Natural killer cell (primary cell): Measurements from ENCODE around the gene TMEM242. TPM values are rescaled to one million over a fixed set of nuclear protein-coding genes. Genes with fewer than 3 reads are reported as not detected.

Experiments used
- ATAC-seq, 3 donors: fragments of 150-1000 bp in 2 of 3; fragments of 200-7000 bp in 1 of 3; cut with Tn5 transposase; 1 replicate in 1 of 3; 2 replicates in 2 of 3; pipeline ENCODE4 v1.10.0; 2021; ENCODE audit warnings: mild to moderate bottlenecking in 2 of 3, moderate library complexity in 2 of 3
- DNase-seq, 2 donors: peaks; one replicate each; pipeline versions ENCODE4 v3.0.0 to v3.0.0-alpha.2; 2013 to 2021; ENCODE audit warnings: mixed read lengths in 1 of 2
- H3K27ac ChIP-seq: one replicate; pipeline ENCODE4 v1.5.1; 2013; ENCODE audit warnings: mild to moderate bottlenecking, low read length
- H3K27me3 ChIP-seq: one replicate; pipeline ENCODE4 v1.6.1; 2013; ENCODE audit warnings: low read length; ENCODE audit not compliant: control insufficient read depth, insufficient read depth
- H3K36me3 ChIP-seq: one replicate; pipeline ENCODE4 v1.6.1; 2013; ENCODE audit warnings: low read length; ENCODE audit not compliant: control insufficient read depth, insufficient read depth
- H3K4me1 ChIP-seq: one replicate; pipeline ENCODE4 v1.6.1; 2013; ENCODE audit warnings: low read length; ENCODE audit not compliant: control insufficient read depth, insufficient read depth
- H3K4me3 ChIP-seq: one replicate; pipeline ENCODE4 v1.5.1; 2013; ENCODE audit warnings: low read length
- H3K9me3 ChIP-seq: one replicate; pipeline ENCODE4 v1.6.1; 2013; ENCODE audit warnings: low read length; ENCODE audit not compliant: control insufficient read depth, insufficient read depth
- H3K27ac Mint-ChIP-seq, 2 donors: one replicate each; pipeline ENCODE4 v1.8.0; 2022; ENCODE audit warnings: mild to moderate bottlenecking in 2 of 2, mixed read lengths in 2 of 2, moderate library complexity in 1 of 2
- H3K27me3 Mint-ChIP-seq, 2 donors: one replicate each; pipeline ENCODE4 v1.8.0; 2022; ENCODE audit warnings: low read depth in 2 of 2, mixed read lengths in 2 of 2
- H3K36me3 Mint-ChIP-seq: one replicate; pipeline ENCODE4 v1.8.0; 2022; ENCODE audit warnings: mixed read lengths
- H3K4me1 Mint-ChIP-seq, 2 donors: one replicate each; pipeline ENCODE4 v1.8.0; 2022; ENCODE audit warnings: mixed read lengths in 2 of 2
- H3K4me3 Mint-ChIP-seq: one replicate; pipeline ENCODE4 v1.8.0; 2022; ENCODE audit warnings: mild to moderate bottlenecking, moderate library complexity, mixed read lengths
- H3K9me3 Mint-ChIP-seq, 2 donors: one replicate each; pipeline ENCODE4 v1.8.0; 2022; ENCODE audit warnings: mixed read lengths in 2 of 2
- WGBS: methylation state at CpG from one replicate; pipeline ENCODE4 v1.1.7; 2013; ENCODE audit warnings: missing lambda C conversion rate; ENCODE audit not compliant: insufficient coverage; 5-methylcytosine and 5-hydroxymethylcytosine counted together
- intact Hi-C: fragments of 100-400 bp; cut with micrococcal nuclease; formaldehyde crosslinking; loops from one replicate; pipeline ENCODE4 v1.14.2; 2022
- total RNA-seq, 4 donors: library from RNA; stranded (reverse); fragments of 120-200 nt in 1 of 4; gene quantifications; one replicate each; pipeline versions ENCODE4 v1.2.3 to v1.2.4, GENCODE V29; 2013 to 2022
- TF ChIP-seq, protein P1 (sequence below): fragments of 200-600 bp; IDR thresholded peaks from one replicate; pipeline ENCODE4 v1.8.0; 2022; ENCODE audit warnings: antibody characterized with exemption

The TMEM242 gene
- total RNA-seq, 3 donors from 2014 or later (not counting 1 experiment from before 2014, with no cell fraction given), result 18.5 to 24.8 (median 19.8) TPM

DNA sequence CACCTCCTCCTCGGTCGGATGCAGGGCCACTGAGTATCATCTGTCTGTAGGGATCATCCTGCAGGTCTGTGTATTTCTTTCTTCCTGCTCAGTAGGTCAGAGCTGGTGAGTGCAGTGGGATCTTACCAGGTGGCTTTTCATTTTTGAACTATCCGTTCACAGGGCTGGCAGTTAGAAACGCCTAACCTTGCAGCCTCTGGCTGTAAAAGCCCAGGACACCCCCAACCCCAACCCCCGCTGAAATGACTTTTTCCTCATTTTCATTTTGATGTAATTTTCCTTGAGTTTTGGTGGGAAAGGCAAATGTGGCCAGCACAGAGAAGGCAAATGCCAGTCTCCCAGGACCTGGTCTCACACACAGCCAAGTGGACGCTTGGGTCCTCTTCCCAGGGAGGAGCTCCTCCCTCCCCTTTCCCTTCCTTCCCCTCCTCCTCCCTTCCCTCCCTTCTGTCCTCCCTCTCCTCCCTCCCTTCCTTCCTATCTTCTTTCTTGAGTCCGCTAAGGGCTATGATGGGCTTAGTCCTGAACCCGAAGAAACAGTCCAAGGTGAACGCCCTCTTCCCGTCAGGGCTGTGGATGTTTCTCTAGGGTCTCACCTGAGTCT is 36.0 kb downstream of the TMEM242 start:
- Mint-ChIP-seq H3K27me3 (peaks cover 0 to 3% of the 10 kb centered on the region in 2 donors), H3K9me3 (no peaks in the 10 kb centered on the region), H3K4me3 (no peak overlapping the region), H3K27ac (no peak overlapping the region), H3K36me3 (no peaks in the 10 kb centered on the region), H3K4me1 (no peaks in the 10 kb centered on the region)
- H3K36me3 ChIP-seq, result peaks cover 15% of the 10 kb centered on the region
- H3K9me3 ChIP-seq, result no peaks in the 10 kb centered on the region
- intact Hi-C loops, result no loop called here
- no peak for DNase-seq
- ATAC-seq, result no peak
- TF ChIP-seq, protein P1, sequence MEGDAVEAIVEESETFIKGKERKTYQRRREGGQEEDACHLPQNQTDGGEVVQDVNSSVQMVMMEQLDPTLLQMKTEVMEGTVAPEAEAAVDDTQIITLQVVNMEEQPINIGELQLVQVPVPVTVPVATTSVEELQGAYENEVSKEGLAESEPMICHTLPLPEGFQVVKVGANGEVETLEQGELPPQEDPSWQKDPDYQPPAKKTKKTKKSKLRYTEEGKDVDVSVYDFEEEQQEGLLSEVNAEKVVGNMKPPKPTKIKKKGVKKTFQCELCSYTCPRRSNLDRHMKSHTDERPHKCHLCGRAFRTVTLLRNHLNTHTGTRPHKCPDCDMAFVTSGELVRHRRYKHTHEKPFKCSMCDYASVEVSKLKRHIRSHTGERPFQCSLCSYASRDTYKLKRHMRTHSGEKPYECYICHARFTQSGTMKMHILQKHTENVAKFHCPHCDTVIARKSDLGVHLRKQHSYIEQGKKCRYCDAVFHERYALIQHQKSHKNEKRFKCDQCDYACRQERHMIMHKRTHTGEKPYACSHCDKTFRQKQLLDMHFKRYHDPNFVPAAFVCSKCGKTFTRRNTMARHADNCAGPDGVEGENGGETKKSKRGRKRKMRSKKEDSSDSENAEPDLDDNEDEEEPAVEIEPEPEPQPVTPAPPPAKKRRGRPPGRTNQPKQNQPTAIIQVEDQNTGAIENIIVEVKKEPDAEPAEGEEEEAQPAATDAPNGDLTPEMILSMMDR, result no peak
- H3K4me3 ChIP-seq, result no peak overlapping the region
- WGBS, result 92% methylated on average over 9 of the region's 10 CpGs
- H3K27ac ChIP-seq, result no peak overlapping the region
- H3K27me3 ChIP-seq, result no peaks in the 10 kb centered on the region
- no peaks in the 10 kb centered on the region for H3K4me1 ChIP-seq

DNA sequence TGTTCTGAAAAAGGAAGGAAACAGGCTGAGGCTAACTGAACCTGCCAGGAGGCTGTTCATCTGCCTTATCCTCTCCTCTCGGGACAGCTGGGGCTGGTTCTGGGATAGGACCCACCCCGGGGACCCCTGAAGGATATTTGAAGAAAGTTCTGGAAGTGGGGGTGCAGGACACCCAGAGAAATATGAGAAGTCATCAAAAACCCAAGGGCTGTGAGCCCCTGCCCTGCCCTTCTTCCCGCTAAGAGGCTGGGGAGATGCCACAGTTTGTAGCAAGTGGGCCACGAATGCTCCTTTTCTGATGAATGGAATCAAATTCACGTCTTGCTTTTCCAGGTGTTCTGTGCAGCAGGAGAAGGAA is 37.9 kb downstream of the TMEM242 start:
- ATAC-seq (no peak), DNase-seq (no peak)
- no peak overlapping the region for H3K4me3 ChIP-seq
- H3K27me3 ChIP-seq, result no peaks in the 10 kb centered on the region
- 73% methylated on average over 5 of the region's 5 CpGs for WGBS
- Mint-ChIP-seq H3K36me3 (no peaks in the 10 kb centered on the region), H3K27me3 (peaks cover 0 to 3% of the 10 kb centered on the region in 2 donors), H3K4me1 (no peaks in the 10 kb centered on the region), H3K9me3 (no peaks in the 10 kb centered on the region), H3K4me3 (no peak overlapping the region), H3K27ac (no peak overlapping the region)
- intact Hi-C loops, result no loop called here
- TF ChIP-seq, protein P1, result no peak
- peaks cover 5% of the 10 kb centered on the region for H3K36me3 ChIP-seq
- no peaks in the 10 kb centered on the region for H3K9me3 ChIP-seq
- H3K27ac ChIP-seq, result no peak overlapping the region
- H3K4me1 ChIP-seq, result no peaks in the 10 kb centered on the region

DNA sequence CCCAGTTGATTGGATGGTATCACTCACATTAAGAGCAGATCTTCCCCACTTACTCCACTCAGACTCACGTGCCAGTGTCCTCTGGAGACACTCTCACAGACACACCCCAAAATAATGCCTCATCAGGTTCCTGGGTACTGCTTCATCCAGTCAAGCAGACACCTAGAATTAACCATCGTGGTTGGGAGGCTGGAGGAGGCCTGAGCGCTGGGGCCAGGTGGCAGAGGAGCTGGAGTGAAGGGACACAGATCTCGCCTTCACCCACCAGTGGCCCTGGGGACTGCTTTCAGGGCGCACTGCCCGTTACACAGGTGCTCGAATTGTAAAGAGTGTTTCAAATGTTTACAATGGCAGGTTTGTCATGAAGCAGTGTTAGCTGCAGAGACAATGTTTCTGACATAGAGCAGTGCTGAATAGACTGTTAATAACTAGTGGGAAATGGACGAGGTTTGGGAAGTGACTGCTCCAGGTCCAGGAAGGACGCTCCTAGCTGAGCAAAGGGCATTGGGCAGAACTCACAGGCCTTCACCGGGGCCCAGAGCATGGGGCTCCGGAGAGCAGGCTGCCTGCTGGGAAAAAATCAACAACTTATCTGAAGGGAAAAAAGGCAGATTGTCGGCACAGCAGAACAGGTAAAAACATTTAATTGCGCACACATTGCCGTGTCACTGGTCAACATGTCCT is 38.4 kb downstream of the TMEM242 start:
- H3K9me3 ChIP-seq, result no peaks in the 10 kb centered on the region
- 87% methylated on average over 14 of the region's 14 CpGs for WGBS
- TF ChIP-seq, protein P1, result no peak
- peaks cover 0 to 3% of the 10 kb centered on the region in 2 donors for H3K27me3 Mint-ChIP-seq
- no peak for ATAC-seq
- intact Hi-C loops, result no loop called here
- H3K4me3 ChIP-seq, result no peak overlapping the region
- H3K36me3 ChIP-seq, result no peaks in the 10 kb centered on the region
- H3K9me3 Mint-ChIP-seq, result no peaks in the 10 kb centered on the region
- no peak overlapping the region for H3K4me3 Mint-ChIP-seq
- no peaks in the 10 kb centered on the region for H3K4me1 ChIP-seq
- no peak overlapping the region for H3K27ac ChIP-seq
- DNase-seq, result no peak
- no peaks in the 10 kb centered on the region for H3K36me3 Mint-ChIP-seq
- no peaks in the 10 kb centered on the region for H3K27me3 ChIP-seq
- H3K27ac Mint-ChIP-seq, result no peak overlapping the region
- H3K4me1 Mint-ChIP-seq, result no peaks in the 10 kb centered on the region
